Gastroesophageal sphincter (tissue), 4 donors: Measurements from ENCODE around the gene U2SURP. TPM values are rescaled to one million over a fixed set of nuclear protein-coding genes. Genes with fewer than 3 reads are reported as not detected.
A peak's percentile ranks its signal among the peaks of the same experiment; 100 is the strongest.

ENCODE experiments used
- ATAC-seq: fragments of 150-250 bp; one replicate; pipeline ENCODE4 v1.9.1; 2016; ENCODE audit warnings: mild to moderate bottlenecking, moderate library complexity
- H3K27ac ChIP-seq, 4 donors: fragments of 200-600 bp; sonication (generic) in 3 of 4; 1 replicate in 3 of 4; 2 replicates in 1 of 4; pipeline ENCODE4 v1.5.1; 2016 to 2019
- H3K27me3 ChIP-seq: fragments of 200-600 bp; sonication (generic); one replicate; pipeline ENCODE4 v1.5.1; 2019
- H3K36me3 ChIP-seq, 2 donors: fragments of 200-600 bp; sonication (generic); one replicate each; pipeline ENCODE4 v1.5.1; 2019; ENCODE audit warnings: control low read depth in 1 of 2
- H3K4me1 ChIP-seq, 3 donors: fragments of 200-600 bp; sonication (generic); 1 replicate in 2 of 3; 2 replicates in 1 of 3; pipeline ENCODE4 v1.5.1; 2016 to 2019; ENCODE audit warnings: control low read depth in 2 of 3
- H3K4me3 ChIP-seq, 2 donors: fragments of 200-600 bp; sonication (generic); one replicate each; pipeline ENCODE4 v1.5.1; 2019; ENCODE audit warnings: mild to moderate bottlenecking in 1 of 2, moderate library complexity in 1 of 2
- H3K9me3 ChIP-seq, 3 donors: fragments of 200-600 bp; sonication (generic); one replicate each; pipeline ENCODE4 v1.5.1; 2017 to 2019; ENCODE audit warnings: control low read depth in 2 of 3
- CTCF ChIP-seq, 4 experiments: fragments of 200-600 bp in 2 of 4; fragments of 450-650 bp in 2 of 4; sonication (generic) in 1 of 4; IDR thresholded peaks; one replicate each; pipeline ENCODE4 v1.5.1; 2017 to 2019; ENCODE audit warnings: antibody characterized with exemption in 4 of 4, mild to moderate bottlenecking in 2 of 4, moderate library complexity in 2 of 4
- EP300 ChIP-seq: sonication (generic); formaldehyde crosslinking; IDR thresholded peaks from one replicate; pipeline ENCODE4 v1.6.1; 2017; ENCODE audit warnings: antibody characterized with exemption, mild to moderate bottlenecking
- POLR2A ChIP-seq, 2 donors: fragments of 450-650 bp; IDR thresholded peaks; one replicate each; pipeline ENCODE4 v1.6.1; 2017; ENCODE audit warnings: antibody characterized with exemption in 2 of 2, mild to moderate bottlenecking in 2 of 2, moderate library complexity in 1 of 2
- POLR2AphosphoS5 ChIP-seq: sonication (generic); formaldehyde crosslinking; IDR thresholded peaks from one replicate; pipeline ENCODE4 v1.6.1; 2017; ENCODE audit warnings: antibody characterized with exemption
- WGBS, 2 donors: methylation state at CpG; one replicate each; pipeline ENCODE4 v1.1.5; 2018; ENCODE audit warnings: low coverage in 1 of 2; 5-methylcytosine and 5-hydroxymethylcytosine counted together
- total RNA-seq, 4 donors: library from RNA; depleted of rRNA; stranded (reverse); fragments of >200 nt; gene quantifications; one replicate each; pipeline ENCODE4 v1.1.0, GENCODE V29; 2016

The U2SURP gene
- total RNA-seq, 4 donors from 2014 or later = 40.5 to 111 (median 60.4) TPM

DNA sequence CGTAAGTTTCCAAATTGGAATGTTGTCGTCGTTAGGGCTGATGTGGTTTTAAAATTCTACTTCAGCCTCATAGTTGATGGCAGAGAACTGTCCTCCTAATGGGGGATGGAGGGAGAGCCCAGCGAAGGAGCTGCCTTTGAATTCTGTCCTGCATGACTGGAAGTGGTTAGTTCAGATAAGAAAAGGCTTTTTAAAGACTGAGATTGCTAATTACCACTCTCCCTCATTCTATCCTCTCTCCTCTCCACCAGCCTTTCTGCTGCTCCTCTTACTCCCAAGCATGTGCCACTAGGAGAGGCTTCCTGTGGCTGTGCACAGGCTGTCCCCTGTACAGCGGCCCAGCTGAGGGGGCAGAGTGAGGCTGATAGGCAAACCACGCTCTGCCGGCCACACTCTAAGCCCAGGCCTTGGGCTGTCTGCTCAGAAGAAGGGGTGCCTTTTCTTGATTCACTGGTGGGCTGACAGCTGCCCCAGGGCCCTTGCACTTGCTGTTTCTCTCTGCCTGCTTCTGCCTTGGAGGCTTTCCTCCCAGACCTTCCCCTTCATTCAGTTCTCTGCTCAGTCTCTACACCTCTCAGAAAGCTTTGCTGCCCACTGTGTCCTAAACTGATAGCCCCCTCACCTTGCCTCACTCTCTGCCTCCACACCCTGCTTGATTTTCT, 29.1 kb upstream of the U2SURP start:
- no peak for ATAC-seq
- Histone ChIP-seq H3K27ac (no peak overlapping the region), H3K4me1 (peaks cover 0 to 16% (median 0%) of the 10 kb centered on the region in 3 donors), H3K9me3 (no peaks in the 10 kb centered on the region), H3K4me3 (no peak overlapping the region), H3K27me3 (no peaks in the 10 kb centered on the region), H3K36me3 (no peaks in the 10 kb centered on the region)
- TF ChIP-seq EP300 = no peak
- TF ChIP-seq POLR2A (IDR thresholded peaks at IDR 0.05) = no peak
- TF ChIP-seq POLR2AphosphoS5 = no peak
- no peak for TF ChIP-seq CTCF (IDR thresholded peaks at IDR 0.05)
- 75 to 78% methylated on average over 6 of the region's 7 CpGs for WGBS, 2 donors

GRCh38 chr3:142973217-142974009, 28.0 kb upstream of the U2SURP start:
- H3K27me3 ChIP-seq = no peaks in the 10 kb centered on the region
- H3K27ac ChIP-seq = no peak overlapping the region
- no peak for TF ChIP-seq CTCF (IDR thresholded peaks at IDR 0.05)
- no peak for TF ChIP-seq POLR2A (IDR thresholded peaks at IDR 0.05)
- TF ChIP-seq POLR2AphosphoS5 = no peak
- no peak for TF ChIP-seq EP300
- no peaks in the 10 kb centered on the region for H3K9me3 ChIP-seq
- peaks cover 0 to 16% (median 0%) of the 10 kb centered on the region in 3 donors for H3K4me1 ChIP-seq
- H3K4me3 ChIP-seq = no peak overlapping the region
- ATAC-seq = peak; percentile 19
- no peaks in the 10 kb centered on the region for H3K36me3 ChIP-seq
- 65 to 75% methylated on average over 1 to 3 of the region's 8 CpGs for WGBS, 2 donors

DNA sequence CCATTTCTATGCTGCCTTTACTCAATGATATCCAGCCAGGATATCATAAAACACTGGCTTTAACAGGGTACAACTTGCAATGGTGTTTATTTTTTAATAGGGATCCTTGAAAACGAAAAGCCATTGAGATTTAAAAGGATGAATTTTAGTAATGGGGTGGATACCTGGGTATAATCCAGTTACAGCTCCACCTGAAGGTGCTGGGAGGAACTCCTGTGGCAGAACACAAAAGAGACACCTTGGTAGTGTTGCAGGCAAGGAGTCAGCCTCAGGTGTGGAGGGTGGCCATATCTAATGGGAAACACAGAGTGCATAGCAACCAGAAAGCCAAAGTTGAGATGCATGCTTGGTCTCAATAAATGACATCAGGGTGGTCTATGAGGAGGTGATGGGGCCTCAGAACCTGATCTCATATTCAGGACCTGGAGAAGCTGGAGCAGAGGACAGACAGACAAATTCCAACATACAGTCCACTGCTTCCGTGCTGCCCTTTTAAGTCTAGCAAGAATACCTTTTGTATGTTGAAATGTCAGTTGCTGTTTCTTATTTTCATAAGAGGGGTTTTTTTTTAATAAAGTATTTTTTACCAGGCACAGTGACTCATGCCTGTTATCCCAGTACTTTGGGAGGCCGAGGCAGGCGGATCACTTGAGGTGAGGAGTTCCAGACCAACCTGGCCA, 25.9 kb upstream of the U2SURP start:
- ATAC-seq = no peak
- no peak for TF ChIP-seq CTCF (IDR thresholded peaks at IDR 0.05)
- no peak for TF ChIP-seq POLR2A (IDR thresholded peaks at IDR 0.05)
- TF ChIP-seq EP300 = no peak
- TF ChIP-seq POLR2AphosphoS5 = no peak
- Histone ChIP-seq H3K9me3 (no peaks in the 10 kb centered on the region), H3K4me1 (peaks cover 0 to 16% (median 0%) of the 10 kb centered on the region in 3 donors), H3K4me3 (no peak overlapping the region), H3K27ac (no peak overlapping the region), H3K36me3 (no peaks in the 10 kb centered on the region), H3K27me3 (peaks cover under 1% of the 10 kb centered on the region)
- 91 to 100% methylated on average over 1 to 4 of the region's 4 CpGs for WGBS, 2 donors

GRCh38 chr3:142976621-142977398, 24.6 kb upstream of the U2SURP start:
- Histone ChIP-seq H3K9me3 (no peaks in the 10 kb centered on the region), H3K27ac (peak overlapping the region in 1 of 4 donors; percentile 27), H3K4me1 (peaks cover 0 to 16% (median 0%) of the 10 kb centered on the region in 3 donors), H3K4me3 (no peak overlapping the region), H3K27me3 (peaks cover 12% of the 10 kb centered on the region), H3K36me3 (no peaks in the 10 kb centered on the region)
- no peak for TF ChIP-seq EP300
- WGBS, 2 donors = 44 to 58% methylated on average over 7 to 8 of the region's 8 CpGs
- peak; percentile 81 for ATAC-seq

DNA sequence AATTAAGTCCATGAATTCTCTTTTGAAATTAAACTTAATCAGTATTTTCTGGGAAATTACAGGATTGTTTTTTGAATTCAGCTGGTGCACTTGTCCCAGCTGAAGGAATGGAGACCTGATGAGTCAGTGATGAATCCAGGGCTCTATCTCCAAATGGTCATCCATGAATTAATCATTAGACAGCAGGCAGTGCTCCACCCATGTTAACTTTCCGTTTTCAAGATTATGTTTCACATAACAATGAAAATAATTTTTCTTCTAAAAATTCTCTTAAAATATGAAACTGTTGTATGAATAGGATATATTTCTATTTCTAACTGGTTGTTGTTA, 24.0 kb upstream of the U2SURP start:
- Histone ChIP-seq H3K4me3 (no peak overlapping the region), H3K27ac (no peak overlapping the region), H3K9me3 (no peaks in the 10 kb centered on the region), H3K4me1 (peaks cover 0 to 16% (median 0%) of the 10 kb centered on the region in 3 donors), H3K27me3 (peaks cover 12% of the 10 kb centered on the region), H3K36me3 (no peaks in the 10 kb centered on the region)
- ATAC-seq = no peak
- TF ChIP-seq CTCF (IDR thresholded peaks at IDR 0.05) = no peak
- TF ChIP-seq POLR2AphosphoS5 = no peak
- 27 to 63% methylated on average over 1 of the region's 1 CpG for WGBS, 2 donors
